Activated T-cell treated with anti-CD3 and anti-CD28 coated beads for 24 hours (primary cell): ENCODE measurements around the gene FAM217A.

ENCODE experiments used
- DNase-seq: peaks from one replicate; pipeline ENCODE4 v3.0.0-alpha.2; 2020; ENCODE audit warnings: low read depth

The FAM217A gene

GRCh38 chr6:4085332-4085700 is 6.4 kb upstream of the FAM217A start:
- no peak for DNase-seq

DNA sequence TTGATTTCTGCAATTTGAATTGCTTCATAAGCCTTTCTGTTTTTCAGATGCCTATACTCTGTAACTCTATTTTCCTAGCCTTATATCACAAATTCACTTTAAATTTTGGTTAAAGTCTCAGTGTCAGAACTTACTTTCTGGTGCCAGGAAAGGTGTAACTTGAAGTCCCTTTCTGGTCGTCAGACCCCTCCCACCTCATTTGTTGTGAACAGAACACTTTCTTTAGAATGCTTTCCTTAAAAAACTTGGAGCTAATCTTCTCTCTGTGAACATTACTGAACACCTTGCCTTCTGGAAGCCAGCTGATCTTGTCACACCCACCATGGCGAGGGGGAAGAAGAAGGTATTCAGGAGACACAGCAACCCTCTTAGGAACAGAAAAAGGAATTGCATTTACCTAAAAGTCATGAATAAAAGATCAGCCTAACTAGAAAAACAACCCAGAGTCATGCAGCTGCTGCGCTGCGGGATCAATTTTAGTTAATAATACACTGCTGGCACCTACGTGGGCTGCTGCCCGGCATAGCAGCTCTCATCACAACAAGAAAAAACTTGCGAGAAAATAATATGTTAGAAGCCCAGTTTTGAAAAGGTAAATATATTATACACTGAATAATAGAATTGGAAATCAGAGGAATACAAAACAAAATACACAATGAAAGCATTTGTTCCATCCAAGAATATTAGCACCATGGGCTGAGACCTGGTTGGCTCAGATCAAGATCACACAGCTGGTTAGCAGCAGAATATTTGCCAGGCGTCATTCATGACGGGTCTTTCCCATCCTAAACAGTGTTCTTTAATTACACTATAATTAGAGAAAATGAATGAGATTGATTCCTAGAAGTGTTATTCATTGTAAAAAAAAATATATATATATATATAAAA is 5.8 kb upstream of the FAM217A start:
- DNase-seq, result no peak

GRCh38 chr6:4074478-4075235 is 4.3 kb downstream of the FAM217A start:
- no peak for DNase-seq

DNA sequence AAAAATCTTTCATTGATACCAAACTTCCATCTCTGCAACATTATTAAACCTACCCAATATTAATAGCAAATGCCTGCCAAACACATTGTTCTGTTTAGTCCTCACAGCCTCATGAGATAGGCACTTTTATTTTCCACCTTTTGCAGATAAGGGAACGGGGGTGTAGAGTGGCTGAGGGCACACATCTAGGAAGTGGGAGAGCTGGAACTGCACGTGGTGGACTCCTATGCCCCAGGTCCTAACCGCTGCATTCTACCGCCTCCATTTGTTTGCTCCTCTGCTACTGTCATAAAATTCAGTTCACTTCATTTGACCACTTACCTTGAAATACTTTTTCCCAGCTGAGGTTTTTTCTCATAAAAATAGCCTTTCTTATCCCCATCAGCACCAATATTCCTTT is 7.6 kb downstream of the FAM217A start:
- DNase-seq, result no peak

- DNase-seq, result no peak
Measured at GRCh38 chr6:4069199-4069598, 9.7 kb downstream of the FAM217A start.

DNA sequence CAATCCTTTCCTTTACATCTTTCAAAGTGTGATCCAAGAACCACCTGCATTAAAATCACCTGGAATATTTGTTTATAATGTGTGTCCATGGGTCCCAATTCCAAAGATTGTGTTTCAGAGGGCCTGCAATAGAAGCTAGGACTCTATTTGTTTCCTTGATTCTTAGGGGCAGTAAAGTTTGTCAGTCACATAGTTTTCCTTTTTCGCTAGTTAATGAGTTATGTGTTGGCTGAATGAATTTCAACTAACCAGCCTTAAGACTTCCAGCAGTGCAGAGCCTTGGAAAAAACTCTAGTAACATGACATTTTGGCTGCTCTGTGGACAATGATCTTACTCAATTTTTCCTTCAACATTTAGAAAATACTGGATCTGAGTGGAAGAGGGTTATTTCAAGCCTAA is 11.3 kb downstream of the FAM217A start:
- no peak for DNase-seq

DNA sequence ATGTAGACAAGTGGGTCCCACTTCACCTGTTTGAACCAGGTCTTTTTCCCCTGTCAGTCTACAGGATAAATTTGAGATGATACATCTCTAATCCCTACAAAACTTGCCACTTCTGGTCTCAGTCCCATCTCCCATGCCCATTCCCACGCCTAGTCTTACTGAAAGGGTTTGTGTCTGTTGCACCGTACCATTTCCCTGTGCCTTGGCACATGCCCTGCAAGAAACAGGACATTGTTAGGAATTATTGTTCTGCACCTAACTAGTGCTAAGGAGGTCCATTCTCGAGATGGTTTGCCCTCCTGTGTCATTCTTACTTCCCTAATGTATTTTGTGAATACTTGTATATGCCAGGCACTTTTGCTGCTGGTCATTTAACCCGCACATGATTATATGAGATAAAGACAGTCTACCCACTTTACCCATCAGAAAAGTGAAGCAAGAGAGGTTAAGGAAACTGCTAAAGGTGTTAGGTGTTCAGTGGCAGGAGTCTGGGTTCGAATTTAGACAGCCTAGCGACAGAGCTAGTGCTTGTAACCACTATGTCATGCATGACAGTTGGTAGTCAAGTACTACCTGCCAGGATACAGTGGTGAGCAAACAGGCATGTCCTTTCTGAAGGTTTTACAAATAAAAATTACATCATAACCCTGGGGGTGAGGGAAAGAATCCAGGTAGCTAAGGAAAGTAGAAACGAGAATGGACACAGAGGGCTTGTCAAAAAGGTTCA is 12.7 kb downstream of the FAM217A start:
- no peak for DNase-seq

GRCh38 chr6:4059115-4059777 is 19.7 kb downstream of the FAM217A start:
- DNase-seq, result peak; percentile 56

DNA sequence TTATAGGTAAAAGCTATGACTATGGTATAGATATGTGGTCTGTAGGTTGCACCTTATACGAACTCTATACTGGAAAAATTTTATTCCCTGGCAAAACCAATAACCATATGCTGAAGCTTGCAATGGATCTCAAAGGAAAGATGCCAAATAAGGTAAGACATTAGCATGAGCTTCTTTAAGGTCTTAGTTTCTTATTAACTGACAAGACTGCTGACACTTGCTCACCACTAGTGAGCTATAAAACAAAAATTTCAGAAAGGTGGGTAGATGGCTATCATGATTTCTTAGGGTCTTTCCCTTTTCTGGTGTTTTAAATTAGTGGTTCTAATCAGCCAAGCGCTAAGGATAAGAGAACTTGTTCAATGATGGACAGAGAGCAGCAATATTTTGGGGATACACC is 21.9 kb downstream of the FAM217A start:
- no peak for DNase-seq

DNA sequence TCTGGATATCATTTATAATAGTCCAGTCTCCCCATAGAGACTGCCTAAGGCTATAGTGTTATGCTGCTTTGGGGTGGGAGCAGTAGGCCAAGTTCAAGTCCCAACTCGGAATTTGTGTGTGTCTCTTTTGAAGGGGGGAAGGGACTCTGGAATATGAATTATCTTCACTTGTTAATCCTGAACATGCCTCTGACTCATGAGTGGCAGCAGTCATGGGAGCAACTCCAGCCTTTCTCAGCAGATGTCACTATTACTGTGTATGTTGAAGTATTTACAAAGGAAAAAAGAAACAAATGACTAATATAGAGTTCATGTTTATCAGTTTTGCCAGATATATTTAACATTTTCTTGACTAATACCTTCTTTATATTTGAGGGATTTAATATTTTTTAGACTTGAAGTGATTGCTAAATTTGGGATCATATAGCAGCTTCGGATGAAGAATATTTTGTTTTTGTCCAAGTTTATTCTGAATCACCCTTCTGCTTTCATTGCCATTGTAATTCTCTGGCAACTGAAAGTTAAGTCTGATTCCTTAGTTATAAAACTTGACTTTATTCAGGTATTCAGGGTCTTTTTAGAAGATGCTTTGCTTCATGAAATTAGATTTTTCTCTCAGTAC is 23.4 kb downstream of the FAM217A start:
- no peak for DNase-seq

DNA sequence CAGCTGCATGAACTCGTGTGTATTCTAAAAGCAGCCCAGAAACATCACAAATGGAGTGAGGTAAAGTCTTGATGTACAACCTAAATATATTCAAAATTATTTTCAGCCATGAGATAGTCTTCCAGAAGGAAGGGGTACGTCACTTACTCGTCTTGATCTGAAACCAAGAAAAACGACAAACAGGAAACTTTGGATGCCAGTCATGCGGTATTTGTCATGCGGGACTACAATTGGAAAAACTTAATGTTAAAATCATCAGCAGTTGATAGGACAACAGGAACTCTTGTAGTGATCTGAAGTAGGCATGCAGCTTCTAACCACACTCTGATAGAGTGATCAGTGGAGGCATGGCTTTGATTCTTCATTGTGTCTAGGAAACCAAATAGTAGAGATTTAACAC is 29.7 kb downstream of the FAM217A start:
- no peak for DNase-seq

- no peak for DNase-seq
Measured at GRCh38 chr6:4041480-4041879, 37.5 kb downstream of the FAM217A start.

DNA sequence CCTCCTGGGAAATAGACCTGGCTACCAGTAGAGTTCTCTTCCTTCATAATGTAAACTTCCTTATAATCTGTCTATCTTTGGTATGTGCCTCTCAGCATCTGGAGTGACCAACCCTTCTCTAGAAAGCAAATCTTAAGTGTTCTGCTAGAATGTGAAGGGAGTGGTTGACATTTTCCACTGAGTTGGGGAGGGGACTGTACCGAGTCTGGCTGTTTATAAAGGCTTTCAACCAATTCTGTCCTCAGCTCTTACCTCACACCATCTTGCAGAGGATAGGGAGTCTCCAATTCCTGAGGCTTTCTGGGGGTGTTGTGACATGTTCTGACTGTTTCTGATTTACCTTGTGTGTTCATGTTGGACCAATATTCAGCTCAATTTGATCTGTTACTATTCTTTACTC is 39.6 kb downstream of the FAM217A start:
- DNase-seq, result no peak

DNA sequence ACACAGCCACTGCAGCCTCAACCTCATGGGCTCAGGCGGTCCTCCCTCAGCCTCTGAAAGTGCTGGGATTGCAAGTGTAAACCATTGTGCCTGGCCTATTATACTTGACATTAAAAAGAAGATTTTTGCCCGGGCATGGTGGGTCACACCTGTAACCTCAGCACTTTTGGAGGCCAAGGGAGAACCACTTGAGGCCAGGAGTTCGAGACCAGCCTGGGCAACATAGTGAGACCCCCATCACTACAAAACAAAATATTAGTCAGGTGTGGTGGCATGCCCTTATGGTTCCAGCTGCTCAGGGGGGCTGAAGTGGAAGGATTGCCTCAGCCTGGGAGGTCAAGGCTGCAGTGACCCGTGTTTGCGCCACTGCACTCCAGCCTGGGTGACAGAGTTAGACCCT is 42.4 kb downstream of the FAM217A start:
- DNase-seq, result no peak

DNA sequence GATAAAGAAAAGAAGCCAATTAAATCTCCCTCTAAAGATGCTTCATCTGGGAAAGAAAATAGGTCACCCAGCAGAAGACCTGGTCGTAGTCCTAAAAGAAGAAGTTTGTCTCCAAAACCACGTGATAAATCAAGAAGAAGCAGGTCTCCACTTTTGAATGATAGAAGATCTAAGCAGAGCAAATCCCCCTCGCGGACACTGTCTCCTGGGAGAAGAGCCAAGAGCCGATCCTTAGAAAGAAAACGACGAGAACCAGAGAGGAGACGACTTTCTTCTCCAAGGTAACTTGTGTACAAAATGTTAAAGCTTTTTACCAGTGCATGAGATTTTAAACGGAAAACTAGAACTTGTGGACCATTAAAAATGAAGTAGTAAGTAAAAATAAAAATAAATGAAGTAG is 46.5 kb downstream of the FAM217A start:
- no peak for DNase-seq

DNA sequence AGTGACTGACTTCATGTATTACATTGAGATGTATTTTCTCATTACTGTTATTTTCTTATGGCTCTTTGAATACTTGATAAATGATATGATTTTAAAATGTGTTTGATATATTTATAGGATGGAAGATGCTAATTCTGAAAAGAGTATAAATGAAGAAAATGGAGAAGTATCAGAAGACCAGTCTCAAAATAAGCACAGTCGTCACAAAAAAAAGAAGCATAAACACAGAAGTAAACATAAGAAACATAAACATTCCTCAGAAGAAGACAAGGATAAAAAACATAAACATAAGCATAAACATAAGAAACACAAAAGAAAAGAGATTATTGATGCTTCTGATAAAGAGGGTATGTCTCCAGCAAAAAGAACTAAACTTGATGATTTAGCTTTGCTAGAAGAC is 47.5 kb downstream of the FAM217A start:
- DNase-seq, result no peak

GRCh38 chr6:4030669-4031068 is 48.3 kb downstream of the FAM217A start:
- DNase-seq, result no peak

- no peak for DNase-seq
Measured at GRCh38 chr6:4029687-4030086, 49.2 kb downstream of the FAM217A start.

DNA sequence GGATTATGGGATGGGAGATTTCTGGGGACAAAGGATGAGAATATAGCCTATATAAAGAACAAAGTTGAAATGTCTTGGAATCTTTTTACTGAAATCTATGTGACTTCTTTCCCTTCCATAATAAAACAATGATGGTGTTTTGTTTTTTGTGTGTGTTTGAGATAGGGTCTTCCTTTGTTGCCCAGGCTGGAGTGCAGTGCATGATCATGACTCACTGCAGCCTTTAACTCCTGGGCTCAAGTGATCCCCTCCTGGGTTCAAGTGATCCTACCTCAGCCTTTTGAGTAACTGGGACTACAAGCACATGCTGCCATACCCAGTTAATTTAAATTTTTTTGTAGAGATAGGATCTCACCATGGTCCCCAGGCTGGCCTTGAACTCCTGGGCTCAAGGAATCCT is 50.9 kb downstream of the FAM217A start:
- DNase-seq, result no peak

- DNase-seq, result no peak
Measured at GRCh38 chr6:4025681-4026080, 53.3 kb downstream of the FAM217A start.

DNA sequence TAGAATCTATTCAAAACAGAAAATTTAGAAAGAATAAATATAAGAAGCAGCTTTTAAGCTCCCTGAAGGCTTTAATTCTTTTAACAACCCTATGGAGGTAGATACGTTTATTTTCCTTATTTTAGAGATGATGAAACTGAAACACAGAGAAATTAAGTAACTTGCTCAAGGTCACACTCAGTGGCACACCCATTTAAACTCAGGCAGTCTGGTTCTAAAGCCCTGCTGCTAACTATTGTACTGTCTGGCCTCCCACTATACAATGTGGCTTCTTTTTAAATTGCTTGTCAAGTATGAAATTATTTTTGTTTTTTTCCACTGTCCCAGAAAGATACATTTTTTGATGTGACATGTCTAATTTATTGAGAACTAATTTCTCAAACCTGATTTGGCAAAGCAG is 55.7 kb downstream of the FAM217A start:
- DNase-seq, result no peak
